Kidney glomerular epithelial cell (primary cell): ENCODE data around the gene UTF1.
A peak's percentile ranks its signal among the peaks of the same experiment; 100 is the strongest.

Source experiments
- DNase-seq: peaks from one replicate; lab custom pipeline; 2025; lab: John Stamatoyannopoulos, UW

Gene UTF1

GRCh38 chr10:133247681-133248333 lies 17.8 kb downstream of the UTF1 start:
- DNase-seq: no peak

GRCh38 chr10:133248334-133248715 lies 18.3 kb downstream of the UTF1 start:
- DNase-seq: no peak

- no peak for DNase-seq
These were observed 19.2 kb downstream of the UTF1 start for GRCh38 chr10:133249094-133249780.

- no peak for DNase-seq
These were observed 20.1 kb downstream of the UTF1 start for GRCh38 chr10:133249975-133250754.

GRCh38 chr10:133251388-133252222 lies 21.6 kb downstream of the UTF1 start:
- no peak for DNase-seq

GRCh38 chr10:133252223-133252552 lies 22.2 kb downstream of the UTF1 start:
- no peak for DNase-seq

- no peak for DNase-seq
These were observed 23.4 kb downstream of the UTF1 start for GRCh38 chr10:133253361-133253955.

GRCh38 chr10:133254421-133255120 lies 24.6 kb downstream of the UTF1 start:
- no peak for DNase-seq

- DNase-seq: no peak
These were observed 25.3 kb downstream of the UTF1 start for GRCh38 chr10:133255323-133255722.

GRCh38 chr10:133257489-133258065 lies 27.6 kb downstream of the UTF1 start:
- peak; percentile 44 for DNase-seq

GRCh38 chr10:133258066-133258817 lies 28.2 kb downstream of the UTF1 start:
- no peak for DNase-seq

GRCh38 chr10:133258818-133259601 lies 29.0 kb downstream of the UTF1 start:
- DNase-seq: peak; percentile 83

- DNase-seq: no peak
These were observed 29.6 kb downstream of the UTF1 start for GRCh38 chr10:133259602-133259989.

- no peak for DNase-seq
These were observed 31.1 kb downstream of the UTF1 start for GRCh38 chr10:133260895-133261725.

- peak; percentile 24 for DNase-seq
These were observed 31.8 kb downstream of the UTF1 start for GRCh38 chr10:133261726-133262325.

- no peak for DNase-seq
These were observed 32.7 kb downstream of the UTF1 start for GRCh38 chr10:133262696-133263095.

- DNase-seq: no peak
These were observed 33.7 kb downstream of the UTF1 start for GRCh38 chr10:133263674-133264073.

- DNase-seq: no peak
These were observed 34.4 kb downstream of the UTF1 start for GRCh38 chr10:133264461-133264860.
